Fibroblast of lung (primary cell): ENCODE results near the gene TTBK2. TPM values are rescaled to one million over a fixed set of nuclear protein-coding genes. Genes with fewer than 3 reads are reported as not detected.

ENCODE experiments used
- DNase-seq, 2 donors: peaks; one replicate each; pipeline versions ENCODE4 v3.0.0 to v3.0.0-alpha.2; 2010; ENCODE audit warnings: low read depth in 2 of 2
- H2AFZ ChIP-seq: 2 replicates; pipeline ENCODE4 v1.5.1; 2012; ENCODE audit warnings: low read length, control low read depth, inconsistent platforms
- H3K27ac ChIP-seq: 2 replicates; pipeline ENCODE4 v1.5.1; 2011; ENCODE audit warnings: low read length, control low read depth; ENCODE audit not compliant: insufficient read depth
- H3K27me3 ChIP-seq: 2 replicates; pipeline ENCODE4 v1.5.1; 2011; ENCODE audit warnings: mild to moderate bottlenecking, low read length; ENCODE audit not compliant: control insufficient read depth, insufficient read depth
- H3K36me3 ChIP-seq: 2 replicates; pipeline ENCODE4 v1.5.1; 2011; ENCODE audit warnings: low read length; ENCODE audit not compliant: control insufficient read depth, insufficient read depth
- H3K4me1 ChIP-seq: 2 replicates; pipeline ENCODE4 v1.5.1; 2011; ENCODE audit warnings: low read length; ENCODE audit not compliant: control insufficient read depth, insufficient read depth; ENCODE audit errors: extremely low read depth
- H3K4me2 ChIP-seq: 2 replicates; pipeline ENCODE4 v1.5.1; 2011; ENCODE audit warnings: low read length, control low read depth; ENCODE audit not compliant: insufficient read depth; ENCODE audit errors: extremely low read depth
- H3K4me3 ChIP-seq, 4 experiments: fragments of 200-600 bp in 1 of 4; sonication (generic) in 1 of 4; replicated peaks in 1 of 4; 2 replicates each; pipeline ENCODE4 v1.5.1; 2011 to 2016; ENCODE audit warnings: low read length in 4 of 4, low read depth in 3 of 4, mild to moderate bottlenecking in 3 of 4, control low read depth in 2 of 4, inconsistent platforms in 1 of 4, mixed read lengths in 1 of 4; ENCODE audit not compliant: insufficient read depth in 1 of 4; ENCODE audit errors: control extremely low read depth in 1 of 4
- H3K79me2 ChIP-seq: 2 replicates; pipeline ENCODE4 v1.5.1; 2012; ENCODE audit warnings: mild to moderate bottlenecking, low read length, inconsistent platforms; ENCODE audit not compliant: control insufficient read depth, insufficient read depth
- H3K9ac ChIP-seq: 2 replicates; pipeline ENCODE4 v1.5.1; 2011; ENCODE audit warnings: mild to moderate bottlenecking, low read length, control low read depth; ENCODE audit not compliant: insufficient read depth
- H3K9me3 ChIP-seq: 2 replicates; pipeline ENCODE4 v1.5.1; 2012; ENCODE audit warnings: low read depth, low read length; ENCODE audit not compliant: control insufficient read depth, insufficient read depth
- H4K20me1 ChIP-seq: 2 replicates; pipeline ENCODE4 v1.5.1; 2011; ENCODE audit warnings: low read length; ENCODE audit not compliant: control insufficient read depth, insufficient read depth; ENCODE audit errors: extremely low read depth
- EZH2 ChIP-seq: IDR thresholded peaks from 2 replicates; pipeline ENCODE4 v1.5.1; 2012; ENCODE audit warnings: low read length, control low read depth, mild to moderate bottlenecking; ENCODE audit errors: missing control alignments
- polyA plus RNA-seq, 2 donors: library from polyadenylated mRNA; depleted of rRNA in 1 of 2; stranded (reverse) in 1 of 2; unstranded in 1 of 2; fragments of >200 nt; gene quantifications; 2 replicates each; pipeline ENCODE4 v1.2.1, GENCODE V29; 2011 to 2012; ENCODE audit warnings: missing spikeins in 1 of 2
- total RNA-seq: library from RNA; depleted of rRNA; stranded (reverse); fragments of >200 nt; gene quantifications from 2 replicates; pipeline ENCODE4 v1.2.1, GENCODE V29; 2014
- TF ChIP-seq, protein P1 (sequence below), 2 donors: IDR thresholded peaks in 1 of 2; conservative IDR thresholded peaks in 1 of 2; 1 replicate in 1 of 2; 2 replicates in 1 of 2; pipeline ENCODE4 v1.5.1; 2011 to 2012; ENCODE audit warnings: low read length in 2 of 2, control low read depth in 1 of 2, inconsistent platforms in 1 of 2, low read depth in 1 of 2, mild to moderate bottlenecking in 1 of 2

TTBK2 gene
- total and polyA plus RNA-seq, 2 donors (not counting 1 experiment from before 2014, with no cell fraction given): 5.6 to 16.2 TPM

GRCh38 chr15:42805266-42805665 is 115.3 kb downstream of the TTBK2 start:
- Histone ChIP-seq H3K4me3 (no peak overlapping the region), H3K27me3 (no peaks in the 10 kb centered on the region), H3K79me2 (no peaks in the 10 kb centered on the region), H3K4me1 (no peaks in the 10 kb centered on the region), H4K20me1 (no peaks in the 10 kb centered on the region), H3K9ac (no peak overlapping the region), H3K9me3 (no peaks in the 10 kb centered on the region), H3K36me3 (peaks cover 4% of the 10 kb centered on the region), H2AFZ (no peak overlapping the region), H3K27ac (no peak overlapping the region), H3K4me2 (no peak overlapping the region)
- TF ChIP-seq, protein P1, sequence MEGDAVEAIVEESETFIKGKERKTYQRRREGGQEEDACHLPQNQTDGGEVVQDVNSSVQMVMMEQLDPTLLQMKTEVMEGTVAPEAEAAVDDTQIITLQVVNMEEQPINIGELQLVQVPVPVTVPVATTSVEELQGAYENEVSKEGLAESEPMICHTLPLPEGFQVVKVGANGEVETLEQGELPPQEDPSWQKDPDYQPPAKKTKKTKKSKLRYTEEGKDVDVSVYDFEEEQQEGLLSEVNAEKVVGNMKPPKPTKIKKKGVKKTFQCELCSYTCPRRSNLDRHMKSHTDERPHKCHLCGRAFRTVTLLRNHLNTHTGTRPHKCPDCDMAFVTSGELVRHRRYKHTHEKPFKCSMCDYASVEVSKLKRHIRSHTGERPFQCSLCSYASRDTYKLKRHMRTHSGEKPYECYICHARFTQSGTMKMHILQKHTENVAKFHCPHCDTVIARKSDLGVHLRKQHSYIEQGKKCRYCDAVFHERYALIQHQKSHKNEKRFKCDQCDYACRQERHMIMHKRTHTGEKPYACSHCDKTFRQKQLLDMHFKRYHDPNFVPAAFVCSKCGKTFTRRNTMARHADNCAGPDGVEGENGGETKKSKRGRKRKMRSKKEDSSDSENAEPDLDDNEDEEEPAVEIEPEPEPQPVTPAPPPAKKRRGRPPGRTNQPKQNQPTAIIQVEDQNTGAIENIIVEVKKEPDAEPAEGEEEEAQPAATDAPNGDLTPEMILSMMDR (conservative IDR thresholded peaks at IDR 0.05 in 1 of 2, IDR thresholded peaks at IDR 0.05 in 1 of 2; ENCODE audit: low read depth in 1 of 2, low read length in 2 of 2): no peak
- TF ChIP-seq EZH2: no peak
- no peak for DNase-seq

- Histone ChIP-seq H3K27ac (no peak overlapping the region), H3K9me3 (no peaks in the 10 kb centered on the region), H2AFZ (no peak overlapping the region), H3K4me2 (no peak overlapping the region), H3K36me3 (peaks cover 4% of the 10 kb centered on the region), H3K79me2 (no peaks in the 10 kb centered on the region), H3K4me1 (no peaks in the 10 kb centered on the region), H3K9ac (no peak overlapping the region), H3K4me3 (no peak overlapping the region), H3K27me3 (no peaks in the 10 kb centered on the region), H4K20me1 (no peaks in the 10 kb centered on the region)
- TF ChIP-seq EZH2: no peak
- TF ChIP-seq, protein P1 (conservative IDR thresholded peaks at IDR 0.05 in 1 of 2, IDR thresholded peaks at IDR 0.05 in 1 of 2; ENCODE audit: low read depth in 1 of 2, low read length in 2 of 2): no peak
- DNase-seq: no peak
Measured at GRCh38 chr15:42804739-42805138, 115.8 kb downstream of the TTBK2 start.

DNA sequence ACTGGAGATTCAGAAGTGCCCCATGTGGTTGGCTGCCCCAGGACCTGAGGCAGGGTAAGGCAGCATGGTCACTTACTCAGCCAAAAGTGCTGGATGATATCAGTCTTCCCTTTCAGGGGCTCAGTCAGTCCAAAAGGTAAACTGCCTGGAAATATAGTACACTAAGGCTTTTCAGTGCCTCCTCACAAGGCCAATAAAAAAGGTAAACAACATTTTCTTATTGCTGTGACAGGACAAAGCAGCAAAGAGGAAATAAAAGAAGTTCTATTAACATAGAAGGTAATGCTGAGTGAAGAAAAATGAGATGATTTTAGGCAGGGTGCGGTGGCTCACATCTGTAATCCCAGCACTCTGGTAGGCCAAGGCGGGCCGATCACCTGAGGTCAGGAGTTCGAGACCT is 117.1 kb downstream of the TTBK2 start:
- TF ChIP-seq, protein P1 (conservative IDR thresholded peaks at IDR 0.05 in 1 of 2, IDR thresholded peaks at IDR 0.05 in 1 of 2; ENCODE audit: low read depth in 1 of 2, low read length in 2 of 2): no peak
- TF ChIP-seq EZH2: no peak
- Histone ChIP-seq H3K36me3 (peaks cover 4% of the 10 kb centered on the region), H3K27me3 (no peaks in the 10 kb centered on the region), H3K4me2 (no peak overlapping the region), H4K20me1 (no peaks in the 10 kb centered on the region), H3K79me2 (no peaks in the 10 kb centered on the region), H3K4me1 (no peaks in the 10 kb centered on the region), H2AFZ (no peak overlapping the region), H3K27ac (no peak overlapping the region), H3K9me3 (no peaks in the 10 kb centered on the region), H3K9ac (no peak overlapping the region), H3K4me3 (no peak overlapping the region)
- no peak for DNase-seq
